ENCODE data around the gene TNIK. TPM values are rescaled to one million over a fixed set of nuclear protein-coding genes. Genes with fewer than 3 reads are reported as not detected.

TNIK gene
- total and polyA plus RNA-seq, 10 of the 15 experiments (the other 5 are each of a cell fraction or from before 2014, with no cell fraction given), result 13.9 to 74.3 (median 48.2) TPM

GRCh38 chr3:171195686-171196085 is 264.5 kb downstream of the TNIK start:
- Histone ChIP-seq H3K9me3 (replicated peaks; ENCODE audit: control insufficient read depth, insufficient read depth, low read length) (no peaks in the 10 kb centered on the region; the same call in 1 of the 3 replicates), H3K4me3 (no peak overlapping the region), H3K4me1 (ENCODE audit: control insufficient read depth, insufficient read depth, low read length) (no peaks in the 10 kb centered on the region; the same call in 1 of the 2 replicates), H3K9ac (ENCODE audit: control insufficient read depth, insufficient read depth, low read length) (no peak overlapping the region), H2AFZ (ENCODE audit: control insufficient read depth, low read depth, low read length) (no peak overlapping the region), H4K20me1 (ENCODE audit: control insufficient read depth, insufficient read depth) (no peaks in the 10 kb centered on the region), H3K4me2 (ENCODE audit: control insufficient read depth, insufficient read depth) (no peak overlapping the region), H3K27ac (ENCODE audit: control insufficient read depth, insufficient read depth) (no peak overlapping the region), H3K27me3 (replicated peaks in 1 of 2; ENCODE audit: control insufficient read depth in 2 of 2, insufficient read depth in 2 of 2, low read length in 1 of 2) (no peaks in the 10 kb centered on the region), H3K79me2 (ENCODE audit: control insufficient read depth, insufficient read depth, low read length) (peaks cover 2% of the 10 kb centered on the region; the same call in 1 of the 2 replicates), H3K36me3 (ENCODE audit: control insufficient read depth in 2 of 2, insufficient read depth in 2 of 2, low read length in 1 of 2) (peaks cover 0 to 19% of the 10 kb centered on the region in 2 experiments)
- ChIA-PET POLR2A (no interaction called here), SMC1A (ENCODE audit: uncharacterized antibody, unreplicated experiment) (interaction anchor here (0.9 to 5.0 kb wide), 4 partner anchors 10 to 371 kb away, joined by 3 to 33 read pairs (median 4); no protein-coding TSS in a partner anchor), RAD21 (ENCODE audit: unreplicated experiment) (interaction anchor here (1.0 to 1.5 kb wide), 3 partner anchors 9 to 152 kb away, joined by 3 to 5 read pairs (median 3); no protein-coding TSS in a partner anchor), CTCF (interaction anchor here (0.7 to 1.3 kb wide), 4 partner anchors 9 to 537 kb away, joined by 3 to 4 read pairs (median 3); no protein-coding TSS in a partner anchor)
- in situ Hi-C loops (cut with MboI) (no loop called here), intact Hi-C loops (cut with micrococcal nuclease; ENCODE audit: unreplicated experiment) (no loop called here)
- DNase-seq (ENCODE audit: low read depth, low spot score) (no peak), ATAC-seq (peak; percentile 22; the same call in 1 of the 3 replicates), FAIRE-seq (no peak)
- WGBS (ENCODE audit: insufficient coverage, insufficient replicate concordance, low lambda C conversion rate, missing lambda C conversion rate), result 97% methylated on average over 1 of the region's 1 CpG
- TF ChIP-seq CTCF (IDR thresholded peaks at IDR 0.05 in 2 of 3, conservative IDR thresholded peaks at IDR 0.05 in 1 of 3; ENCODE audit: control insufficient read depth in 2 of 3, extremely low read depth in 1 of 3, insufficient read depth in 1 of 3, low read depth in 3 of 3, low read length in 3 of 3) (peak in 2 of 3 experiments; percentile 14 to 18; a peak in 1 of 6 replicates), MLLT1 (IDR thresholded peaks at IDR 0.05) (no peak)
- BruUV-seq (replicated peaks), result no TSS peak

Measured in GM12878 (cell line).